Effector CD4-positive, alpha-beta T cell (primary cell): ENCODE data around the gene AQP10.
A peak's percentile ranks its signal among the peaks of the same experiment; 100 is the strongest.
"Not testable (repeated sequence)": the region's sequence is repeated elsewhere in the genome, so short reads cannot be mapped to it uniquely, and the experiment has no call there.

ENCODE experiments used
- DNase-seq: peaks from one replicate; pipeline ENCODE4 v3.0.0-alpha.2; 2020

AQP10 gene

GRCh38 chr1:154346276-154346917, 25.5 kb downstream of the AQP10 start:
- DNase-seq = no peak

DNA sequence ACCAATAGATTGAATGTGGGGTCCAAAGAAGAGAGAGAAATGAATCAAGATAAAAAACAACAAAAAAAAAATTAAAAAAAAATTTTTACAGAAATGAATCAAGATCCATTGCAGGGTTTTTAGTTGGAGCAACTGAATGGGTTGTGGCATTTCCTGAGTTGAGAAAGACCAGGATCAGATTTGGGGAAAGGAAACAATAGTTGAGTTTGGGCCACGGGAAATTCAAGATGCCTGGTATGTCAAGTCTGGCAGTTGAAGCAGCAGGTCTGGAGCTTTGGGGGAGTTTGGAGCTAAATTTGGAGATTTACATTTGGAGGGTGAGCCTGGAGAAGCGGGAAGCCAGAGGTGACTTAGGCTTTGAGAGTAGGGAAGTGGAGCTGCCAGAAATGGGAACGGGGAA, 27.1 kb downstream of the AQP10 start:
- no peak for DNase-seq

GRCh38 chr1:154348429-154349076, 27.7 kb downstream of the AQP10 start:
- no peak for DNase-seq

DNA sequence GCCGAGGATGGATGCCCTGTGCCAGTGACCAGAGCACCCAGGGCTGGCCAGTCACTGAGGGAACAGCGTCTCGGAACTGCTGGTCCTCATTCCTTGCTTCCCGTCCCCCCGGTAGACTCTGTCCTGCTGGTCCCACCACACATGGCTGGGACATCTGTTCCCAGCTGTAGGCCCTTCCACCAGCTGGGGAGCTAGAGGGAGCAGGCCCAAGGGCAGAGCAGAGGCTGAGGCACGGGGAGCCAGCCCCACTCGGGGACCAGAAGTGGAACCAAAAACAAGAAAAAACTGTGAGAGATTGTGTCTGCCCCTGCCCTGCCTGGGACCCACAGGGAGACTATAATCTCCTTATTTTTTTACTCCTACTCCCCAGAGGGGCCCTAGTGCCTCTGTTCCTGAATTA, 28.2 kb downstream of the AQP10 start:
- DNase-seq = no peak

GRCh38 chr1:154350383-154350782, 29.5 kb downstream of the AQP10 start:
- DNase-seq = no peak

DNA sequence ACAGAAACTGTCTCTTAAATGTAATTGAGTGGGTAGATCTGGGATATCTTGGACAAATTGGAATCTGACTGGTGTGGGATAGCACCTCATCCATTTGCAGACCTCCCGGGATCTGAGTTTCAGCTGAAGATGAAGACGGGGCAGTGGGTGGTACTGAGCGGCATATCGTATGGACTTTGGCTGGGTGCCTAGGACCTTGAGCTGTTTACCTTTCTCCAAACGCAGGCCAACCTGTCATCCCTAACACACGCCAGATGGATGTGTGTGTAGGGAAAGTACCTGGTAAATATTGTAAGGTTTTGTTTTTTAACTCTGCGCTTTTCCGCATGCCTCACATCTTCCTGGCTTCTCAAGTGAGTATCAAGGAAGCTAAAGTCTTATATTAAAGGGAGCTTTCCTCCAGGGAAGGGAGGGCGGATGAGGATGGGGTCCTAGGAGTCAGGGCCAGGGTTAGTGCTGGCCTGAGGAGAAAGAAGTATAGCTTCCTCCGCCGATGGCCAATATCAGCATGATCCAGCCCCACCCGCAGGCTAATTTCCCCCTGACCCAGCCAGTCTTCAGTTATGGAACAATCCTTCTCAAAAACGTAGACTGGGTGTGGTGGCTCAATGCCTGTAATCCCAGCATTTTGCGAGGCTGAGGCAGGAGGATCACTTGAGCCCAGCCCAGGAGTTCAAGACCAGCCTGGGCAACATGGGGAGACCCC, 30.6 kb downstream of the AQP10 start:
- no peak for DNase-seq

- no peak for DNase-seq
These were observed 31.3 kb downstream of the AQP10 start for GRCh38 chr1:154352245-154352580.

DNA sequence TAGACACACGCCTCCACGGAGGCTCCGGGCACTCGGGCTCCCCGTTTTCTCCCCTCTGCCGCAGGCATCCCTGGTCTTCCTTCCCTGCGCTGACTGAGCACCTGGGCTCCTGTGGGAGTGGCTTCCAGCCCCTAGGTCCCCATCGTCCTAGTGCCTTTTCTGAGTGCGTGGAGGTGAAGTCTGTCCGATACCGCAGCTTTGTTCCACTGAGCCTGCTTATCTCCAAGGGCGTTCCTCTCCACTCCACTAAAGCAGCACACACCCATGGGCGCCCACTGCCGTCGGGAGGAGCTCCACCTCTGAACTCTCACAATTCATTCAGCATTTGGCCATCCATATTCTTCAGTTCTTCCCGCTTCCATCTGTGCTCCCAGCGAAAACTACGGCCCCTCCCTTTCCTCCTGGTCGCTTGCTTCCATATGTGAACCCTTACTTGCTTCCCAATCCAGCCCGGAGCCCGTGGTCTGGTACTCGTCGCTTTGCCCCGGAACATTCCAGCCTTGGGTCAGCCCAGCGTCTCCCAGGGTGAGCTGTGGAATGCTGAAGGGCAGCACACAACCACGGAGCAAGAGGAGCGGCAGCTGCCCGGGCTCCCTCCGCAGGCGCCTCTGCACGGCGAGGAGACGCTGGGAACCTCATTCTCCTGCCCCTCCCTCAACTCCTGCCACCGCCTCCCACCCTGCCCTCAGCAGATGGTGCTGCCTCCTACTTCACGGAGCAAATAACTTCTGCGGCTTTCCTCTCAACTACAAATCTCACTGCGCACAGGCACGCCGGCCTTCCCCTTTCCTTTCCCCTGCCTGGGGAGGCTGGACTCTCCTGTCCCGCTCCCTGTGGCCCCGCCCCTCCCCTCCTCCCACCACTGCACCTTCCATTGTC, 31.9 kb downstream of the AQP10 start:
- peak; percentile 25 for DNase-seq

GRCh38 chr1:154353460-154353904, 32.6 kb downstream of the AQP10 start:
- DNase-seq = no peak

- no peak for DNase-seq
These were observed 33.1 kb downstream of the AQP10 start for GRCh38 chr1:154353966-154354365.

GRCh38 chr1:154358519-154358918, 37.6 kb downstream of the AQP10 start:
- no peak for DNase-seq

GRCh38 chr1:154360288-154360687, 39.4 kb downstream of the AQP10 start:
- DNase-seq = no peak

DNA sequence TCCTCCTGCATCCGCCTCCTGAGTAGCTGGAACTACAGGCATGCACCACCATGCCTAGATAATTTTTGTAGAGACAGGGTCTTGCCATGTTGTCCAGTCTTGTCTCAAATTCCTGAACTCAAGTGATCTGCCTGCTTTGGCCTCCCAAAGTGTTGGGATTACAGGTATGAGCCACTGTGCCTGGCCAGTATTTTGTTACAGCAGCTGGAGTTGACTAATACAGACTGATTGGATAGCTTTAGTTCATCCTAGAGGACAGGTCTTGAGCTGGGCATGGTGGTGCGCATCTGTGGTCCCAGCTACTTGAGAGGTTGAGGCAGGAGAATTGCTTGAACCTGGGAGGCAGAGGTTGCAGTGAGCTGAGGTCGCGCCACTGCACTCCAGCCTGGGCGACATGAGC, 40.0 kb downstream of the AQP10 start:
- DNase-seq = not testable (repeated sequence)

DNA sequence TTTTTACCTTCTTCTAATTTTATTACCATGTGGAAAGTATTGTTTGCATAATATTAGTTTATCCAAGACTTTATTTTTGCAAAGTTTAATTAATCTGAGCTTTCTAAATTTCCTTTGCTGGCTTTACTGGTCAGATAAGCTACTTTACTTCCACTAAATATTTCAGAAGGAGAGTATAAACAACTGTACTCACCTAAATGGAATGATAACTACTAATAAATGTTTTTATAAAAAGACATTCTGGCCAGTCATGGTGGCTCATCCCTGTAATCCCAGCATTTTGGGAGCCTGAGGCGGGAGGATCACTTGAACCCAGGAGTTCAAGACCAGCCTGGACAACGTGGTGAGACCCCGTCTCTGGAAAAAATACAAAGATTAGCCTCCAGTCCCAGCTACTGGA, 40.5 kb downstream of the AQP10 start:
- no peak for DNase-seq

DNA sequence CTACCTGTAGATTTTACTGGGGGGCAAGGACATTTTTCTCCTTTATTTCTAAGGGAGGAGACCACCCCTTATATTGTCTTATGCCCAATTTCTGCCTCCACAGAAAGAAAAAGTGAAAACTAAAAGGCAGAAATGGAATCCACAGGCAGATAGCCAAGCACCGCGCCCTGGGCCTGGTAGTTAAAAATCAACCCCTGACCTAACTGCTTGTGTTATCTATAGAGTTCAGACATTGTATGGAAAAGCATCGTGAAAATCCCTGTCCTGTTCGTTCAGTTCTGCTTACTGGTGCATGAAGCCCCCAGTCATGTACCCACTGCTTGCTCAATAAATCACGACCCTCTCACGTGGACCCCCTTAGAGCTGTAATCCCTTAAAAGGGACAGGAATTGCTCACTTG, 50.5 kb downstream of the AQP10 start:
- no peak for DNase-seq

GRCh38 chr1:154373777-154374357, 53.0 kb downstream of the AQP10 start:
- not testable (repeated sequence) for DNase-seq
